ENCODE results near the gene PLA2G4B.

Gene PLA2G4B

GRCh38 chr15:41862515-41863116 is 24.0 kb downstream of the PLA2G4B start:
- no peaks in the 10 kb centered on the region for H3K9me3 Mint-ChIP-seq
- ATAC-seq (no peak), DNase-seq (no peak)
- no peak overlapping the region for H3K4me3 Mint-ChIP-seq
- H3K4me1 Mint-ChIP-seq: peaks cover 16% of the 10 kb centered on the region
- peaks cover 7% of the 10 kb centered on the region for H3K27me3 Mint-ChIP-seq
- H3K27ac Mint-ChIP-seq: no peak overlapping the region

- ATAC-seq: no peak
- Mint-ChIP-seq H3K27me3 (peaks cover 6% of the 10 kb centered on the region), H3K27ac (no peak overlapping the region), H3K4me1 (peaks cover 12% of the 10 kb centered on the region), H3K4me3 (no peak overlapping the region), H3K9me3 (no peaks in the 10 kb centered on the region)
- no peak for DNase-seq
Observed at GRCh38 chr15:41865490-41866055, 26.9 kb downstream of the PLA2G4B start.

GRCh38 chr15:41866263-41866703 is 27.6 kb downstream of the PLA2G4B start:
- DNase-seq (no peak), ATAC-seq (no peak)
- Mint-ChIP-seq H3K27me3 (no peaks in the 10 kb centered on the region), H3K4me1 (peaks cover 15% of the 10 kb centered on the region), H3K4me3 (no peak overlapping the region), H3K9me3 (no peaks in the 10 kb centered on the region), H3K27ac (no peak overlapping the region)

- no peak for DNase-seq
- Mint-ChIP-seq H3K4me1 (peaks cover 21% of the 10 kb centered on the region), H3K9me3 (no peaks in the 10 kb centered on the region), H3K27ac (peak overlapping the region; percentile 1 to 40), H3K27me3 (no peaks in the 10 kb centered on the region), H3K4me3 (no peak overlapping the region)
- no peak for ATAC-seq
Observed at GRCh38 chr15:41866872-41867579, 28.4 kb downstream of the PLA2G4B start.

GRCh38 chr15:41868321-41868720 is 29.7 kb downstream of the PLA2G4B start:
- Mint-ChIP-seq H3K9me3 (no peaks in the 10 kb centered on the region), H3K4me1 (peaks cover 17% of the 10 kb centered on the region), H3K4me3 (no peak overlapping the region), H3K27ac (no peak overlapping the region), H3K27me3 (no peaks in the 10 kb centered on the region)
- DNase-seq (no peak), ATAC-seq (no peak)

GRCh38 chr15:41869770-41870688 is 31.4 kb downstream of the PLA2G4B start:
- Mint-ChIP-seq H3K27ac (peak overlapping the region in 1 of 2 donors; percentile 41), H3K4me1 (peaks cover 17% of the 10 kb centered on the region), H3K9me3 (no peaks in the 10 kb centered on the region)

GRCh38 chr15:41870689-41871081 is 32.0 kb downstream of the PLA2G4B start:
- H3K27me3 Mint-ChIP-seq: no peaks in the 10 kb centered on the region
- H3K27ac Mint-ChIP-seq: peak overlapping the region in 1 of 2 donors; percentile 41
- peak overlapping the region in 1 of 2 donors; percentile 41 for H3K4me3 Mint-ChIP-seq
- H3K9me3 Mint-ChIP-seq: no peaks in the 10 kb centered on the region
- peak; percentile 89 for ATAC-seq
- H3K4me1 Mint-ChIP-seq: peaks cover 17% of the 10 kb centered on the region
- peak; percentile 31 to 45 for DNase-seq

More at GRCh38 chr15:41869770-41870688, 31.4 kb downstream of the PLA2G4B start:
- Mint-ChIP-seq H3K27me3 (no peaks in the 10 kb centered on the region), H3K4me3 (peak overlapping the region in 1 of 2 donors; percentile 41)
- no peak for DNase-seq
- no peak for ATAC-seq

- Mint-ChIP-seq H3K27ac (no peak overlapping the region), H3K9me3 (no peaks in the 10 kb centered on the region), H3K4me1 (peaks cover 17% of the 10 kb centered on the region), H3K4me3 (no peak overlapping the region), H3K27me3 (no peaks in the 10 kb centered on the region)
- DNase-seq: no peak
- ATAC-seq: no peak
Observed at GRCh38 chr15:41871175-41871905, 32.7 kb downstream of the PLA2G4B start.

GRCh38 chr15:41872166-41872747 is 33.6 kb downstream of the PLA2G4B start:
- no peak for ATAC-seq
- Mint-ChIP-seq H3K9me3 (no peaks in the 10 kb centered on the region), H3K4me1 (peaks cover 17% of the 10 kb centered on the region), H3K4me3 (no peak overlapping the region), H3K27ac (no peak overlapping the region), H3K27me3 (no peaks in the 10 kb centered on the region)
- no peak for DNase-seq

GRCh38 chr15:41873711-41874110 is 35.1 kb downstream of the PLA2G4B start:
- no peaks in the 10 kb centered on the region for H3K9me3 Mint-ChIP-seq
- no peak for DNase-seq
- H3K27me3 Mint-ChIP-seq: no peaks in the 10 kb centered on the region
- no peak overlapping the region for H3K27ac Mint-ChIP-seq
- no peak overlapping the region for H3K4me3 Mint-ChIP-seq
- H3K4me1 Mint-ChIP-seq: peaks cover 17% of the 10 kb centered on the region
- no peak for ATAC-seq

GRCh38 chr15:41874736-41875135 is 36.1 kb downstream of the PLA2G4B start:
- Mint-ChIP-seq H3K4me3 (no peak overlapping the region), H3K9me3 (no peaks in the 10 kb centered on the region), H3K4me1 (peaks cover 17% of the 10 kb centered on the region), H3K27ac (no peak overlapping the region), H3K27me3 (no peaks in the 10 kb centered on the region)
- ATAC-seq: no peak
- DNase-seq: no peak

GRCh38 chr15:41876007-41876406 is 37.4 kb downstream of the PLA2G4B start:
- no peak overlapping the region for H3K4me3 Mint-ChIP-seq
- peaks cover 7% of the 10 kb centered on the region for H3K27me3 Mint-ChIP-seq
- ATAC-seq: no peak
- H3K9me3 Mint-ChIP-seq: no peaks in the 10 kb centered on the region
- DNase-seq: no peak
- no peak overlapping the region for H3K27ac Mint-ChIP-seq
- peaks cover 9% of the 10 kb centered on the region for H3K4me1 Mint-ChIP-seq

GRCh38 chr15:41876689-41877088 is 38.0 kb downstream of the PLA2G4B start:
- H3K27me3 Mint-ChIP-seq: peaks cover 14% of the 10 kb centered on the region
- DNase-seq (no peak), ATAC-seq (no peak)
- no peak overlapping the region for H3K4me3 Mint-ChIP-seq
- H3K4me1 Mint-ChIP-seq: peaks cover 2% of the 10 kb centered on the region
- H3K27ac Mint-ChIP-seq: peak overlapping the region in 1 of 2 donors; percentile 4
- no peaks in the 10 kb centered on the region for H3K9me3 Mint-ChIP-seq

- Mint-ChIP-seq H3K27ac (no peak overlapping the region), H3K27me3 (peaks cover 20% of the 10 kb centered on the region), H3K9me3 (no peaks in the 10 kb centered on the region), H3K4me3 (no peak overlapping the region), H3K4me1 (no peaks in the 10 kb centered on the region)
- DNase-seq (no peak), ATAC-seq (no peak)
Observed at GRCh38 chr15:41877631-41878354, 39.1 kb downstream of the PLA2G4B start.
